GM12891 (cell line): ENCODE results near the gene ARID4B.

Source experiments
- PAX5 ChIP-seq: IDR thresholded peaks from 2 replicates; pipeline ENCODE4 v1.6.1; 2011; ENCODE audit warnings: low read length, moderate library complexity, mild to moderate bottlenecking; ENCODE audit not compliant: insufficient read depth, severe bottlenecking
- POLR2A ChIP-seq: IDR thresholded peaks from 2 replicates; pipeline ENCODE4 v1.6.1; 2011; ENCODE audit warnings: low read depth, low read length, control low read depth
- POLR2AphosphoS5 ChIP-seq: IDR thresholded peaks from 2 replicates; pipeline ENCODE4 v1.6.1; 2011; ENCODE audit warnings: low read depth, low read length, control low read depth
- POU2F2 ChIP-seq: IDR thresholded peaks from 2 replicates; pipeline ENCODE4 v1.6.1; 2011; ENCODE audit warnings: low read depth, mild to moderate bottlenecking, control low read depth, low read length, moderate library complexity
- SPI1 ChIP-seq: IDR thresholded peaks from 2 replicates; pipeline ENCODE4 v1.6.1; 2011; ENCODE audit warnings: low read depth, low read length, control low read depth
- TAF1 ChIP-seq: IDR thresholded peaks from 2 replicates; pipeline ENCODE4 v1.6.1; 2011; ENCODE audit warnings: low read depth, low read length, control low read depth

GRCh38 chr1:235342039-235342438, 14.1 kb upstream of the ARID4B start:
- TF ChIP-seq POLR2AphosphoS5 (no peak), POLR2A (no peak), SPI1 (no peak), TAF1 (no peak), PAX5 (no peak), POU2F2 (no peak)
